Astrocyte of the spinal cord (primary cell): ENCODE data around the gene ATIC.

Experiments
- DNase-seq: peaks from one replicate; pipeline ENCODE4 v3.0.0; 2011; ENCODE audit warnings: low read depth, low spot score
- H3K4me3 ChIP-seq: 2 replicates; pipeline ENCODE4 v1.5.1; 2011; ENCODE audit warnings: low read depth, mild to moderate bottlenecking, low read length, moderate library complexity
- in situ Hi-C: cut with HindIII; loops from 2 replicates; pipeline ENCODE4 v1.10.0; 2017; ENCODE audit warnings: low sequenced_read_pairs
- TF ChIP-seq, protein P1 (sequence below): IDR thresholded peaks from 2 replicates; pipeline ENCODE4 v1.5.1; 2012; ENCODE audit warnings: low read depth, mild to moderate bottlenecking, low read length, inconsistent platforms

The ATIC gene

DNA sequence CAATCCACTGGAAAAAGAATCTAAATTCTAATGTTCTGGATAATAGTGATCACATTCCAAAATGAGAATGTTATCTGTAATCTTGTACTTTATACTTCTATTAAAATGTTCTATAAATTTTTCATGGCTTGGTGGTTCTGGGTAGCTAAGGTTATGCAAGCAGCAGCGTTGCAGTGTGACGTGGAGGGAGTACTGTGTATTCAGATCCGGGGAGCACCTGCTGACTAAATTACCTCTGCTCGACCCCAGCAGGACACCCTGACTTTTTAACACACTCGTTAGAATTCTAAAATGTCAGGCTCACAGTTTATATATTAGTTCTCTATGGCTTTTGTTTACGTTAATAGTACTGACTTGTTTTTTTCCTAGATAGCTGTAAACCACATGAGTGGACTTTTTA lies 13.0 kb downstream of the ATIC start:
- TF ChIP-seq, protein P1, sequence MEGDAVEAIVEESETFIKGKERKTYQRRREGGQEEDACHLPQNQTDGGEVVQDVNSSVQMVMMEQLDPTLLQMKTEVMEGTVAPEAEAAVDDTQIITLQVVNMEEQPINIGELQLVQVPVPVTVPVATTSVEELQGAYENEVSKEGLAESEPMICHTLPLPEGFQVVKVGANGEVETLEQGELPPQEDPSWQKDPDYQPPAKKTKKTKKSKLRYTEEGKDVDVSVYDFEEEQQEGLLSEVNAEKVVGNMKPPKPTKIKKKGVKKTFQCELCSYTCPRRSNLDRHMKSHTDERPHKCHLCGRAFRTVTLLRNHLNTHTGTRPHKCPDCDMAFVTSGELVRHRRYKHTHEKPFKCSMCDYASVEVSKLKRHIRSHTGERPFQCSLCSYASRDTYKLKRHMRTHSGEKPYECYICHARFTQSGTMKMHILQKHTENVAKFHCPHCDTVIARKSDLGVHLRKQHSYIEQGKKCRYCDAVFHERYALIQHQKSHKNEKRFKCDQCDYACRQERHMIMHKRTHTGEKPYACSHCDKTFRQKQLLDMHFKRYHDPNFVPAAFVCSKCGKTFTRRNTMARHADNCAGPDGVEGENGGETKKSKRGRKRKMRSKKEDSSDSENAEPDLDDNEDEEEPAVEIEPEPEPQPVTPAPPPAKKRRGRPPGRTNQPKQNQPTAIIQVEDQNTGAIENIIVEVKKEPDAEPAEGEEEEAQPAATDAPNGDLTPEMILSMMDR = no peak
- no peak for DNase-seq
- in situ Hi-C loops = no loop called here
- no peak overlapping the region for H3K4me3 ChIP-seq

DNA sequence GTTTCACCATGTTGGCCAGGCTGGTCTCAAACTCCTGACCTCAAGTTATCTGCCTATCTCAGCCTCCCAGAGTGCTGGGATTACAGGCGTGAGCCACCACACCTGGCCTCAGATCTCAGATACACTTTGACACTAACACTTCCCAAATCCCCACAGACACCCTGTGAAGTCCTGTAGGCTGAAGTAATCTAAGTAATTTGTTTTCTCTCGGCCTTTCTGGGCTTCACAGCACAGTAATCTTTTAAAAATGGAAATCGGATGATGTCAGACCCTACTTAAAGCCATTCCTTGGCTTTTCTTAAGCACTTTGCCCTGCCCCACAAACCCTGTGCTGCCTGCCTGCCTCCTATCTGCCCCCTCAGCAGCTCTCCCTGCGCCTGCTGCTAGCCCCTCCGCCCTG lies 16.2 kb downstream of the ATIC start:
- no peak for DNase-seq
- in situ Hi-C loops = no loop called here
- H3K4me3 ChIP-seq = no peak overlapping the region
- TF ChIP-seq, protein P1 = no peak

DNA sequence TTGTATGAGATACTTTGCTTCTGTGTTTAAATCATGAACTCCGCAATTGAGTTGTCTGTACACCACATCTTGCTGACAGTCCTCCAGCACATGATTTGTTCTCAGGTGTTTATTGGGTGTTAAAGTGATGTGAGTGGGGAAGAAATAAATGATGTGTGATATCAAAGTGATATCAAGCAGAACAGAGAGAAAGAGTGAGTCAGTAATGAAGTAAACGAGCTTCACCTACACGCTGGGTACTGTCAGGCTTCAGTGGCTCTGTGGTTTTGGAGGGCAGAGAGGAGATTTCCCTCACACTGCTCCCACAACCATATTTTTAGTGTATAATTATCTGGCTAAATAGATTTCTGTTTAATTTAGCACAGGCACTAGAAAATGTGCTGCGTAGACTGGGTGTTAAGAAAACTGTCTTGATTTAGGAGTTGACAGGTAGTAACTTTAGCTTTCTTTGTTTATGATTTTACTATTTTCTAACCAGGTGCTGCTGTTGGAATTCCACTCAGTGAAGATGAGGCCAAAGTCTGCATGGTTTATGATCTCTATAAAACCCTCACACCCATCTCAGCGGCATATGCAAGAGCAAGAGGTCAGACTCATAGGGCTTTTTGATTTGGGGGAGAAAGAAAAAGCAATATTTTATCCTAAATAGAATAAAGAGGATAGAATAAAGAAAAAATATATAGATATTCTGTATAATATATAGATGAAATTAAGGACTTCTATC lies 21.2 kb downstream of the ATIC start:
- no peak for DNase-seq
- in situ Hi-C loops = no loop called here
- TF ChIP-seq, protein P1 = no peak
- no peak overlapping the region for H3K4me3 ChIP-seq

DNA sequence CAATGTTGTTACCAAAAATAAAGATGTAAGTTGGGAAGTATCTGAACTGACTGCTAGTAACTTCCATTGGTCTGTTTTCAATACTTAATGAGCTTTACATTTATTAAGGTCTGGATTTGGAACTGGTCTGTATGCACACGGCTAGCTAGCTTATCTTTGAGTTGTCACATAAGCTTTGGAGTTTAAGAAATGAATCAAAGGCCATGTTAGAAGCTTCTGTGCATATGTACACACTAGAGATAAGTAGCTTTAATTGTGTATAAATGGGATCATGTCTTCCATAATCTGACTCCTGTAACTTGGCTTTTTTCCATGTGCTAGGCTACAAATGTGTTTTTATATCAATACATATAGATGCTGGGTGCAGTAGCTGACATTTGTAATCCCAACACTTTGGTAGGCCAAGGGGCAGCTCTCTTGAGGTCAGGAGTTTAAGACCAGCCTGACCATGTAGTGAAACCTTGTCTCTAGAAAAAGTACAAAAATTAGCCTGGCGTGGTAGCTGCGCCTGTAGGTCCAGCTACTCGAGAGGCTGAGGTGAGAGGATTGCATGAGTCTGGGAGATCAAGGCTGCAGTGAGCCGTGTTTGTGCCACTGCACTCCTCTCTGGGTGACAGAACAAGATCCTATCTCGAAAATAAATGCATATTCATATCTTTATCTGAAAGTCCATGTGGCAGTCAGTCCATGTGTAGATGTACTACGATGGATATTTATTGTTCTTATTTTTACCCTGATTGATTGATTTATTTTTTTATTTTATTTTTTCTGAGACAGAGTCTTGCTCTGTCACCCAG lies 27.2 kb downstream of the ATIC start:
- no peak overlapping the region for H3K4me3 ChIP-seq
- TF ChIP-seq, protein P1 = no peak
- no peak for DNase-seq
- in situ Hi-C loops = no loop called here

DNA sequence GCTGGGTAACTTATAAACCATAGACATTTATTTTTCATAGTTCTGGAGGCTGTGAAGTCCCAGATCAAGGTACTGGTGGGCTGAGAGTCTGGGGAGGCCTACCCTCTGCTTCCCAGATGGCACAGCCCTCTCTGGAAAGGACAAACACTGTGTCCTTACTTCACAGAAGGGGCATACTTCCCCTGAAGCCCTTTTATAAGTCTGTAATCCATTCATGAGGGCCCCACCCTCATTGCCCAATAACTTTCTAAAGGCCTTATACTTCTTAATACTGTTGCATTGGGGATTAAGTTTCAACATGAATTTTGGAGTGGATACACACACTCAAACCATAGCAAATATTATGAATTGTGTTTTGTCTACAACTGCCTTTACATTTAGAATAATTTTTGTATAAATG lies 36.0 kb downstream of the ATIC start:
- H3K4me3 ChIP-seq = no peak overlapping the region
- no peak for DNase-seq
- TF ChIP-seq, protein P1 = no peak
- in situ Hi-C loops = no loop called here

DNA sequence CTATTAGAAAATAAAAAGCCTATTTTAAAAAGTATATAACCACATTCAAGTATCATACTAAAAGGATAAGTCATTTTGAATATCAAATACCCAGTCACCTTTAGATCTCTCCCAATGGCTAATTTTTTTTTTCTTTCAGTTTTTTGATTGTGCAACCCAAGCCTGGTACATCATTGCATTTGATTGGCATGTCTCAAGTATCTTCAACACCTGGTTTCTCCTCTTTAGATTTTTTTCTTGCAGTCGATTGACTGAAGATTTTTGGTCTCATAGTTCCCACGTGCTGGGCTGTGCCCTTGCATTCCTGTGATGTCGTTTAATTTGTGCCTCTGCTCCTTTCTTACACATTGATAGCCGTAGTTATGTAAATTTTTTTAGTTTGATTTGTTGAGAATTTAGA lies 40.7 kb downstream of the ATIC start:
- in situ Hi-C loops = no loop called here
- TF ChIP-seq, protein P1 = no peak
- no peak overlapping the region for H3K4me3 ChIP-seq
- no peak for DNase-seq
